Liver (tissue), 9 donors: Measurements from ENCODE around the gene SEPTIN1. TPM values are rescaled to one million over a fixed set of nuclear protein-coding genes. Genes with fewer than 3 reads are reported as not detected.

Source experiments
- DNase-seq: peaks from one replicate; pipeline ENCODE4 v3.0.0-alpha.2; 2017; ENCODE audit warnings: low spot score
- H3K27ac ChIP-seq, 2 donors: one replicate each; pipeline ENCODE4 v1.7.0; 2013; ENCODE audit warnings: inconsistent platforms in 2 of 2, low read length in 2 of 2, control low read depth in 1 of 2, low read depth in 1 of 2, mild to moderate bottlenecking in 1 of 2
- H3K27me3 ChIP-seq, 4 donors: one replicate each; pipeline versions ENCODE4 v1.6.1 to v1.7.0; 2013; ENCODE audit warnings: low read length in 3 of 4, inconsistent platforms in 1 of 4, mild to moderate bottlenecking in 1 of 4, moderate library complexity in 1 of 4; ENCODE audit not compliant: control insufficient read depth in 4 of 4, insufficient read depth in 4 of 4
- H3K36me3 ChIP-seq, 4 donors: one replicate each; pipeline versions ENCODE4 v1.6.1 to v1.7.0; 2013; ENCODE audit warnings: low read length in 3 of 4, mild to moderate bottlenecking in 3 of 4, low read depth in 1 of 4, moderate library complexity in 1 of 4; ENCODE audit not compliant: control insufficient read depth in 4 of 4, insufficient read depth in 3 of 4
- H3K4me1 ChIP-seq, 4 donors: one replicate each; pipeline versions ENCODE4 v1.6.1 to v1.7.0; 2013; ENCODE audit warnings: low read length in 3 of 4, mild to moderate bottlenecking in 3 of 4, moderate library complexity in 1 of 4; ENCODE audit not compliant: control insufficient read depth in 4 of 4, insufficient read depth in 4 of 4
- H3K4me3 ChIP-seq, 3 donors: one replicate each; pipeline versions ENCODE4 v1.6.1 to v1.7.0; 2013; ENCODE audit warnings: low read length in 3 of 3, control low read depth in 1 of 3, low read depth in 1 of 3, mild to moderate bottlenecking in 1 of 3
- H3K9ac ChIP-seq, 2 donors: one replicate each; pipeline ENCODE4 v1.7.0; 2013; ENCODE audit warnings: low read length in 2 of 2, mild to moderate bottlenecking in 2 of 2, moderate library complexity in 2 of 2, control low read depth in 1 of 2, low read depth in 1 of 2
- H3K9me3 ChIP-seq, 4 donors: one replicate each; pipeline versions ENCODE4 v1.6.1 to v1.7.0; 2013; ENCODE audit warnings: low read length in 3 of 4; ENCODE audit not compliant: control insufficient read depth in 4 of 4
- EGR1 ChIP-seq, 2 donors: IDR thresholded peaks; 2 replicates each; pipeline ENCODE4 v1.6.1; 2016 to 2018; ENCODE audit warnings: antibody characterized with exemption in 2 of 2, low read depth in 2 of 2
- FOXA1 ChIP-seq: IDR thresholded peaks from 2 replicates; pipeline ENCODE4 v1.6.1; 2016; ENCODE audit warnings: antibody characterized with exemption
- FOXA2 ChIP-seq: IDR thresholded peaks from 2 replicates; pipeline ENCODE4 v1.6.1; 2016; ENCODE audit warnings: antibody characterized with exemption
- GABPA ChIP-seq, 2 donors: IDR thresholded peaks in 1 of 2; conservative IDR thresholded peaks in 1 of 2; 2 replicates each; pipeline ENCODE4 v1.6.1; 2016; ENCODE audit warnings: antibody characterized with exemption in 2 of 2, mild to moderate bottlenecking in 1 of 2, moderate library complexity in 1 of 2
- HNF4G ChIP-seq: IDR thresholded peaks from 2 replicates; pipeline ENCODE4 v1.6.1; 2016; ENCODE audit warnings: antibody characterized with exemption
- JUND ChIP-seq, 2 donors: IDR thresholded peaks; 2 replicates each; pipeline ENCODE4 v1.6.1; 2016; ENCODE audit warnings: antibody characterized with exemption in 2 of 2
- NR2F2 ChIP-seq: IDR thresholded peaks from 2 replicates; pipeline ENCODE4 v1.6.1; 2016; ENCODE audit warnings: antibody characterized with exemption
- RAD21 ChIP-seq, 2 donors: IDR thresholded peaks; 2 replicates each; pipeline ENCODE4 v1.6.1; 2016; ENCODE audit warnings: antibody characterized with exemption in 2 of 2, mild to moderate bottlenecking in 2 of 2
- TAF1 ChIP-seq: conservative IDR thresholded peaks from 2 replicates; pipeline ENCODE4 v1.6.1; 2016; ENCODE audit warnings: antibody characterized with exemption, mild to moderate bottlenecking
- YY1 ChIP-seq: IDR thresholded peaks from 2 replicates; pipeline ENCODE4 v1.6.1; 2016; ENCODE audit warnings: antibody characterized with exemption, mild to moderate bottlenecking
- WGBS: extraction: QIAGEN DNeasy Blood & Tissue Kit; methylation state at CpG from one replicate; pipeline ENCODE4 v1.1.7; 2013; 5-methylcytosine and 5-hydroxymethylcytosine counted together
- polyA plus RNA-seq, 2 donors: library from polyadenylated mRNA; stranded (reverse) in 1 of 2; unstranded in 1 of 2; fragments of 200-250 nt in 1 of 2; fragments of >200 nt in 1 of 2; fragmentation: Nextera tagmentation in 1 of 2; extraction: Ambion mirVana in 1 of 2; gene quantifications; one replicate each; pipeline versions ENCODE4 v1.2.1 to v1.2.3, GENCODE V29; 2013 to 2015
- total RNA-seq, 2 donors: library from RNA; depleted of rRNA; stranded (reverse); fragments of >200 nt; gene quantifications; one replicate each; pipeline ENCODE4 v1.2.3, GENCODE V29; 2014
- TF ChIP-seq, protein P1 (sequence below): fragments of 150-350 bp; IDR thresholded peaks from 2 replicates; pipeline ENCODE4 v1.5.1; 2017; ENCODE audit warnings: improper control_type of control experiment, low read depth, low read length; ENCODE audit not compliant: missing input control
- TF ChIP-seq, protein P2 (sequence below): IDR thresholded peaks from 2 replicates; pipeline ENCODE4 v1.6.1; 2016; ENCODE audit warnings: antibody characterized with exemption
- TF ChIP-seq, protein P3 (sequence below): IDR thresholded peaks from 2 replicates; pipeline ENCODE4 v1.6.1; 2016; ENCODE audit warnings: antibody characterized with exemption, mild to moderate bottlenecking
- TF ChIP-seq, protein P4 (sequence below): IDR thresholded peaks from 2 replicates; pipeline ENCODE4 v1.6.1; 2016; ENCODE audit warnings: antibody characterized with exemption
- TF ChIP-seq, protein P5 (sequence below): IDR thresholded peaks from 2 replicates; pipeline ENCODE4 v1.6.1; 2016; ENCODE audit warnings: antibody characterized with exemption
- donor health status: healthy.
- donor health status: healthy.
- donor health status: healthy.
- donor health status: healthy.
- donor health status: healthy.

SEPTIN1 gene
- total and polyA plus RNA-seq, 4 donors: 0.42 to 2.8 (median 1.2) TPM

DNA sequence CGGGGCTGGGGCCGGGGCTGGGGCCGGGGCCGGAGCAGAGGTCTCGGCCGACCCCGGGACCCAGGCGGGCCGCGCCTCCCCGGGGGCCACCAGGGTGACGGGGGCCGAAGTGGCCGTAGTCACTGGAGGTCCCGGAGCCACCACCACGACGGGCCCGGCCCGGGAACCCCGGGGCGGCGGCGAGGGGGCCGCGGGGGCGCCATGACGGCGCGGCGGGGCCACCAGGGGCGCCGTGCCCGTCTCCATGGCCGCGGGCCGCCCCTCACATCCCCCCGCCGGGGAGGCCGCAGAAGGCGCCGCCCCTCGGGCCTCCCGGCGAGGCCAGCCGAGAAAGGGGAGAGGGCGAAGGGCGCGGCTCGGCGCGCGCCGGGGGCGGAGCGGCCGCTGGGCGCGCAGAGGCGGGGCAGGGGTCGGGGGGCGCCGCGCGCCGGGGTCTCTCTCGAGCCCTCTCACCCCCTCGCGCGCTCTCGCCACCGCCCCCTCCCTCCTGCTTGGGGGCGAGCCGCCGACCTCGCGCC is 12.4 kb downstream of the SEPTIN1 start:
- 1% methylated on average over 75 of the region's 76 CpGs for WGBS
- Histone ChIP-seq H3K4me1 (peaks cover 0 to 35% (median 29%) of the 10 kb centered on the region in 4 donors), H3K9ac (no peak overlapping the region), H3K36me3 (peaks cover under 1 to 6% (median 4%) of the 10 kb centered on the region in 4 donors), H3K27me3 (no peaks in the 10 kb centered on the region), H3K27ac (peak overlapping the region in 1 of 2 donors; percentile 29), H3K4me3 (peak overlapping the region in 1 of 3 donors; percentile 81), H3K9me3 (no peaks in the 10 kb centered on the region)
- DNase-seq: no peak
- TF ChIP-seq, protein P1, sequence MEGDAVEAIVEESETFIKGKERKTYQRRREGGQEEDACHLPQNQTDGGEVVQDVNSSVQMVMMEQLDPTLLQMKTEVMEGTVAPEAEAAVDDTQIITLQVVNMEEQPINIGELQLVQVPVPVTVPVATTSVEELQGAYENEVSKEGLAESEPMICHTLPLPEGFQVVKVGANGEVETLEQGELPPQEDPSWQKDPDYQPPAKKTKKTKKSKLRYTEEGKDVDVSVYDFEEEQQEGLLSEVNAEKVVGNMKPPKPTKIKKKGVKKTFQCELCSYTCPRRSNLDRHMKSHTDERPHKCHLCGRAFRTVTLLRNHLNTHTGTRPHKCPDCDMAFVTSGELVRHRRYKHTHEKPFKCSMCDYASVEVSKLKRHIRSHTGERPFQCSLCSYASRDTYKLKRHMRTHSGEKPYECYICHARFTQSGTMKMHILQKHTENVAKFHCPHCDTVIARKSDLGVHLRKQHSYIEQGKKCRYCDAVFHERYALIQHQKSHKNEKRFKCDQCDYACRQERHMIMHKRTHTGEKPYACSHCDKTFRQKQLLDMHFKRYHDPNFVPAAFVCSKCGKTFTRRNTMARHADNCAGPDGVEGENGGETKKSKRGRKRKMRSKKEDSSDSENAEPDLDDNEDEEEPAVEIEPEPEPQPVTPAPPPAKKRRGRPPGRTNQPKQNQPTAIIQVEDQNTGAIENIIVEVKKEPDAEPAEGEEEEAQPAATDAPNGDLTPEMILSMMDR: peak; percentile 0
- no peak for TF ChIP-seq HNF4G

DNA sequence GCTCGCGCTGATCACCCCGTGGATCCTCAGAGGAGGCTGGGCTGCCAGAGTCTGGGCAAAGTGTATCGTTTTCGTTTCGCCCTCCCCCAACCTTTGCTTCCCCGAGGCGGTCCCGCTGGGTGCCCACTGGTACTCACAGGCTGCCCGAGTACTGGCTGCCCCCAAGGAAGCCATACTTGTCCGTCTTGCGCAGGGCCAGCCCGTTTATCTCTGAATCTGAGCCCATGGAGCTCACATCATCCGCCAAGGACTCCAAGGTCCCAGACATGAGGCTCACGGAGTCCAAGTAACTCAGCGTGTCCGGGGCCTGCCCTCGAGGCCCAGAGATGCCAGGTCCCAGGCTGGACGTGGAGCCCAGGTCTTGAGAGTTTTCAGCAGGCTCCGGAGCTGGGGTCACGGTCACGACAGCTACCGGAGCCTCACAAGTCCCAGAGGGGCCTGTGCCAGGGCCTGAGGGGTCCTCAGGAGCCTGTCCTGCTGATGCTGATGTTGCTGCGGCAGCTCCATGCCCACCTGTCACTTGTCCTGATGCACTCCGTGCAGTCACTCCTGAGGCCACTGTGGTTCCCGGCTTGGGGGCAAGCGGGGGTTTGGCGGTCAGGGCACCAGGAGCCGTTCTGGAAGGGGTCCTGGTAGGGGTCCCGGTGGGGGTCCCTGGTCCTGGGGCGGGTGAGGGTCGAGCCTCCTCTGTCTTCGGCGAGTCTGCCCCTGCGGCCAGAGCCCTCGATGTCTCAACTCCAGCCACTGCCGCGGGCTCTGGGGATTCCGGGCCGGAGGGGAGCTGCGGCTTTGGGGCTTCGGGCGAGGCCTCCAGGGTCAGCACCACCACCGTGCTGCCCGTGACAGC is 13.0 kb downstream of the SEPTIN1 start:
- peaks cover 0 to 35% (median 29%) of the 10 kb centered on the region in 4 donors for H3K4me1 ChIP-seq
- H3K4me3 ChIP-seq: peak overlapping the region; percentile 66 to 81 (median 68)
- DNase-seq: no peak
- no peaks in the 10 kb centered on the region for H3K27me3 ChIP-seq
- H3K36me3 ChIP-seq: peaks cover 3 to 8% (median 7%) of the 10 kb centered on the region in 4 donors
- peak overlapping the region; percentile 21 to 66 for H3K9ac ChIP-seq
- H3K9me3 ChIP-seq: no peaks in the 10 kb centered on the region
- 2% methylated on average over 45 of the region's 45 CpGs for WGBS
- no peak for TF ChIP-seq GABPA (IDR thresholded peaks at IDR 0.05 in 1 of 2, conservative IDR thresholded peaks at IDR 0.05 in 1 of 2)
- TF ChIP-seq, protein P2, sequence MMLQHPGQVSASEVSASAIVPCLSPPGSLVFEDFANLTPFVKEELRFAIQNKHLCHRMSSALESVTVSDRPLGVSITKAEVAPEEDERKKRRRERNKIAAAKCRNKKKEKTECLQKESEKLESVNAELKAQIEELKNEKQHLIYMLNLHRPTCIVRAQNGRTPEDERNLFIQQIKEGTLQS: no peak
- TF ChIP-seq RAD21 (IDR thresholded peaks at IDR 0.05): no peak
- TF ChIP-seq, protein P3, sequence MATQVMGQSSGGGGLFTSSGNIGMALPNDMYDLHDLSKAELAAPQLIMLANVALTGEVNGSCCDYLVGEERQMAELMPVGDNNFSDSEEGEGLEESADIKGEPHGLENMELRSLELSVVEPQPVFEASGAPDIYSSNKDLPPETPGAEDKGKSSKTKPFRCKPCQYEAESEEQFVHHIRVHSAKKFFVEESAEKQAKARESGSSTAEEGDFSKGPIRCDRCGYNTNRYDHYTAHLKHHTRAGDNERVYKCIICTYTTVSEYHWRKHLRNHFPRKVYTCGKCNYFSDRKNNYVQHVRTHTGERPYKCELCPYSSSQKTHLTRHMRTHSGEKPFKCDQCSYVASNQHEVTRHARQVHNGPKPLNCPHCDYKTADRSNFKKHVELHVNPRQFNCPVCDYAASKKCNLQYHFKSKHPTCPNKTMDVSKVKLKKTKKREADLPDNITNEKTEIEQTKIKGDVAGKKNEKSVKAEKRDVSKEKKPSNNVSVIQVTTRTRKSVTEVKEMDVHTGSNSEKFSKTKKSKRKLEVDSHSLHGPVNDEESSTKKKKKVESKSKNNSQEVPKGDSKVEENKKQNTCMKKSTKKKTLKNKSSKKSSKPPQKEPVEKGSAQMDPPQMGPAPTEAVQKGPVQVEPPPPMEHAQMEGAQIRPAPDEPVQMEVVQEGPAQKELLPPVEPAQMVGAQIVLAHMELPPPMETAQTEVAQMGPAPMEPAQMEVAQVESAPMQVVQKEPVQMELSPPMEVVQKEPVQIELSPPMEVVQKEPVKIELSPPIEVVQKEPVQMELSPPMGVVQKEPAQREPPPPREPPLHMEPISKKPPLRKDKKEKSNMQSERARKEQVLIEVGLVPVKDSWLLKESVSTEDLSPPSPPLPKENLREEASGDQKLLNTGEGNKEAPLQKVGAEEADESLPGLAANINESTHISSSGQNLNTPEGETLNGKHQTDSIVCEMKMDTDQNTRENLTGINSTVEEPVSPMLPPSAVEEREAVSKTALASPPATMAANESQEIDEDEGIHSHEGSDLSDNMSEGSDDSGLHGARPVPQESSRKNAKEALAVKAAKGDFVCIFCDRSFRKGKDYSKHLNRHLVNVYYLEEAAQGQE: no peak
- no peak for TF ChIP-seq EGR1 (IDR thresholded peaks at IDR 0.05; ENCODE audit: low read depth in 2 of 2)
- no peak for TF ChIP-seq NR2F2
- TF ChIP-seq, protein P4, sequence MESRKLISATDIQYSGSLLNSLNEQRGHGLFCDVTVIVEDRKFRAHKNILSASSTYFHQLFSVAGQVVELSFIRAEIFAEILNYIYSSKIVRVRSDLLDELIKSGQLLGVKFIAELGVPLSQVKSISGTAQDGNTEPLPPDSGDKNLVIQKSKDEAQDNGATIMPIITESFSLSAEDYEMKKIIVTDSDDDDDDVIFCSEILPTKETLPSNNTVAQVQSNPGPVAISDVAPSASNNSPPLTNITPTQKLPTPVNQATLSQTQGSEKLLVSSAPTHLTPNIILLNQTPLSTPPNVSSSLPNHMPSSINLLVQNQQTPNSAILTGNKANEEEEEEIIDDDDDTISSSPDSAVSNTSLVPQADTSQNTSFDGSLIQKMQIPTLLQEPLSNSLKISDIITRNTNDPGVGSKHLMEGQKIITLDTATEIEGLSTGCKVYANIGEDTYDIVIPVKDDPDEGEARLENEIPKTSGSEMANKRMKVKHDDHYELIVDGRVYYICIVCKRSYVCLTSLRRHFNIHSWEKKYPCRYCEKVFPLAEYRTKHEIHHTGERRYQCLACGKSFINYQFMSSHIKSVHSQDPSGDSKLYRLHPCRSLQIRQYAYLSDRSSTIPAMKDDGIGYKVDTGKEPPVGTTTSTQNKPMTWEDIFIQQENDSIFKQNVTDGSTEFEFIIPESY: no peak
- TF ChIP-seq, protein P1: no peak
- TF ChIP-seq TAF1: no peak
- TF ChIP-seq, protein P5, sequence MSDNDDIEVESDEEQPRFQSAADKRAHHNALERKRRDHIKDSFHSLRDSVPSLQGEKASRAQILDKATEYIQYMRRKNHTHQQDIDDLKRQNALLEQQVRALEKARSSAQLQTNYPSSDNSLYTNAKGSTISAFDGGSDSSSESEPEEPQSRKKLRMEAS: no peak
- no peak for TF ChIP-seq YY1
- no peak for TF ChIP-seq HNF4G
- no peak for TF ChIP-seq JUND (IDR thresholded peaks at IDR 0.05)
- no peak for TF ChIP-seq FOXA2
- TF ChIP-seq FOXA1: no peak
- H3K27ac ChIP-seq: peak overlapping the region; percentile 29 to 59
